HCT116 (cell line): ENCODE measurements around the gene KNDC1. TPM values are rescaled to one million over a fixed set of nuclear protein-coding genes. Genes with fewer than 3 reads are reported as not detected.

Source experiments
- ATAC-seq: fragments of 200-7000 bp; cut with Tn5 transposase; 2 replicates; pipeline ENCODE4 v1.9.1; 2020; ENCODE audit warnings: mild to moderate bottlenecking, moderate library complexity
- BruUV-seq: library from RNA; stranded (reverse); fragments of 400-500 nt; replicated peaks from 2 replicates; lab custom pipeline; 2021; lab: Mats Ljungman, UMichigan
- CTCF ChIA-PET: fragments of 300-600 bp; sonication (Branson Sonifier 250); formaldehyde crosslinking; loops from one replicate; lab custom pipeline; 2021; ENCODE audit warnings: antibody characterized with exemption; lab: Charles Lee
- POLR2A ChIA-PET: fragments of 300-600, 350-600 bp; sonication (Branson Sonifier 250); formaldehyde crosslinking; loops from one replicate; lab custom pipeline; 2021; ENCODE audit warnings: antibody characterized with exemption; lab: Charles Lee
- RAD21 ChIA-PET, 2 experiments: fragments of 300-600 bp; sonication (Branson Sonifier 250); formaldehyde crosslinking; loops; one replicate each; lab custom pipeline; 2023; ENCODE audit warnings: low total read pairs in 2 of 2; ENCODE audit not compliant: uncharacterized antibody in 2 of 2, unreplicated experiment in 2 of 2, low non-redundant PET in 1 of 2; lab: Charles Lee
- DNase-seq: peaks from one replicate; pipeline ENCODE4 v3.0.0-alpha.2; 2010; ENCODE audit warnings: low read depth, low spot score
- H2AFZ ChIP-seq: fragments of 200-600 bp; shearing (Covaris generic), sonication (generic); 2 replicates; pipeline ENCODE4 v1.6.1; 2017; ENCODE audit warnings: low read depth, mixed run types, mixed read lengths, antibody characterized with exemption, low read length; ENCODE audit not compliant: poor library complexity, severe bottlenecking
- H3K27ac ChIP-seq: 2 replicates; pipeline ENCODE4 v1.5.1; 2012; ENCODE audit warnings: low read depth, low read length
- H3K27me3 ChIP-seq: fragments of 200-600 bp; sonication (generic); 2 replicates; pipeline ENCODE4 v1.6.1; 2016; ENCODE audit warnings: mixed run types, low read length, mixed read lengths; ENCODE audit not compliant: insufficient read depth
- H3K36me3 ChIP-seq, 2 experiments: fragments of 200-500 bp in 1 of 2; fragments of 200-600 bp in 1 of 2; sonication (Bioruptor generic) in 1 of 2; sonication (generic) in 1 of 2; 2 replicates each; pipeline versions ENCODE4 v1.5.1 to v1.6.1; 2014 to 2016; ENCODE audit warnings: low read length in 2 of 2, inconsistent platforms in 1 of 2, mixed read lengths in 1 of 2, mixed run types in 1 of 2; ENCODE audit not compliant: insufficient read depth in 2 of 2, control insufficient read depth in 1 of 2
- H3K4me1 ChIP-seq, 2 experiments: fragments of 200-600 bp in 1 of 2; sonication (generic) in 1 of 2; 2 replicates each; pipeline versions ENCODE4 v1.5.1 to v1.6.1; 2012 to 2017; ENCODE audit warnings: low read length in 2 of 2, inconsistent platforms in 1 of 2, mild to moderate bottlenecking in 1 of 2, mixed read lengths in 1 of 2, mixed run types in 1 of 2, moderate library complexity in 1 of 2; ENCODE audit not compliant: insufficient read depth in 2 of 2, control insufficient read depth in 1 of 2
- H3K4me2 ChIP-seq: fragments of 200-600 bp; sonication (generic); 2 replicates; pipeline ENCODE4 v1.6.1; 2017; ENCODE audit warnings: mixed run types, low read length, mixed read lengths
- H3K4me3 ChIP-seq, 2 experiments: fragments of 200-600 bp in 1 of 2; sonication (generic) in 1 of 2; replicated peaks in 1 of 2; 2 replicates each; pipeline ENCODE4 v1.5.1; 2011 to 2016; ENCODE audit warnings: low read length in 2 of 2, control low read depth in 1 of 2, low read depth in 1 of 2, mild to moderate bottlenecking in 1 of 2, mixed read lengths in 1 of 2, mixed run types in 1 of 2
- H3K79me2 ChIP-seq: fragments of 200-600 bp; sonication (generic); 2 replicates; pipeline ENCODE4 v1.6.1; 2017; ENCODE audit warnings: mild to moderate bottlenecking, mixed run types, low read length, moderate library complexity, mixed read lengths; ENCODE audit not compliant: insufficient read depth
- H3K9ac ChIP-seq: fragments of 200-600 bp; sonication (generic); 2 replicates; pipeline ENCODE4 v1.6.1; 2016; ENCODE audit warnings: low read length, mixed read lengths
- H3K9me2 ChIP-seq: fragments of 200-600 bp; sonication (generic), shearing (Covaris generic); 2 replicates; pipeline ENCODE4 v1.6.1; 2017; ENCODE audit warnings: mixed run types, mild to moderate bottlenecking, moderate library complexity; ENCODE audit not compliant: insufficient read depth
- H3K9me3 ChIP-seq, 2 experiments: fragments of 200-500 bp in 1 of 2; fragments of 200-600 bp in 1 of 2; sonication (Bioruptor generic) in 1 of 2; sonication (generic) in 1 of 2; 2 replicates each; pipeline ENCODE4 v1.6.1; 2014 to 2017; ENCODE audit warnings: low read length in 2 of 2, mixed read lengths in 2 of 2, inconsistent platforms in 1 of 2, low read depth in 1 of 2, mild to moderate bottlenecking in 1 of 2, mixed run types in 1 of 2, moderate library complexity in 1 of 2; ENCODE audit not compliant: control insufficient read depth in 1 of 2, insufficient read depth in 1 of 2
- H4K20me1 ChIP-seq: fragments of 200-600 bp; sonication (generic), shearing (Covaris generic); 2 replicates; pipeline ENCODE4 v1.6.1; 2017; ENCODE audit warnings: mixed run types, mild to moderate bottlenecking, moderate library complexity; ENCODE audit not compliant: insufficient read depth
- EGR1 ChIP-seq: IDR thresholded peaks from 2 replicates; pipeline ENCODE4 v1.6.1; 2012; ENCODE audit warnings: low read depth
- EZH2 ChIP-seq: fragments of 200-600 bp; sonication (generic); IDR thresholded peaks from 2 replicates; pipeline ENCODE4 v1.6.1; 2017; ENCODE audit warnings: antibody characterized with exemption, mixed run types
- EZH2phosphoT487 ChIP-seq: fragments of 200-600 bp; IDR thresholded peaks from 2 replicates; pipeline ENCODE4 v1.6.1; 2018; ENCODE audit warnings: antibody characterized with exemption, borderline replicate concordance
- FOSL1 ChIP-seq: IDR thresholded peaks from 2 replicates; pipeline ENCODE4 v1.6.1; 2012; ENCODE audit warnings: low read depth
- POLR2AphosphoS5 ChIP-seq: IDR thresholded peaks from 2 replicates; pipeline ENCODE4 v1.6.1; 2011; ENCODE audit warnings: mild to moderate bottlenecking, low read depth, low read length, moderate library complexity
- intact Hi-C: fragments of 100-400 bp; cut with micrococcal nuclease; formaldehyde crosslinking; loops from 2 replicates; pipeline ENCODE4 v1.10.0; 2022
- total RNA-seq: library from RNA; stranded (reverse); gene quantifications from one replicate; pipeline ENCODE4 v1.2.1, GENCODE V29; 2021; ENCODE audit not compliant: unreplicated experiment
- TF ChIP-seq, protein P1 (sequence below): IDR thresholded peaks from 2 replicates; pipeline ENCODE4 v1.6.1; 2012

KNDC1 gene
- total RNA-seq, 1 experiment from 2014 or later: 3.6 TPM

DNA sequence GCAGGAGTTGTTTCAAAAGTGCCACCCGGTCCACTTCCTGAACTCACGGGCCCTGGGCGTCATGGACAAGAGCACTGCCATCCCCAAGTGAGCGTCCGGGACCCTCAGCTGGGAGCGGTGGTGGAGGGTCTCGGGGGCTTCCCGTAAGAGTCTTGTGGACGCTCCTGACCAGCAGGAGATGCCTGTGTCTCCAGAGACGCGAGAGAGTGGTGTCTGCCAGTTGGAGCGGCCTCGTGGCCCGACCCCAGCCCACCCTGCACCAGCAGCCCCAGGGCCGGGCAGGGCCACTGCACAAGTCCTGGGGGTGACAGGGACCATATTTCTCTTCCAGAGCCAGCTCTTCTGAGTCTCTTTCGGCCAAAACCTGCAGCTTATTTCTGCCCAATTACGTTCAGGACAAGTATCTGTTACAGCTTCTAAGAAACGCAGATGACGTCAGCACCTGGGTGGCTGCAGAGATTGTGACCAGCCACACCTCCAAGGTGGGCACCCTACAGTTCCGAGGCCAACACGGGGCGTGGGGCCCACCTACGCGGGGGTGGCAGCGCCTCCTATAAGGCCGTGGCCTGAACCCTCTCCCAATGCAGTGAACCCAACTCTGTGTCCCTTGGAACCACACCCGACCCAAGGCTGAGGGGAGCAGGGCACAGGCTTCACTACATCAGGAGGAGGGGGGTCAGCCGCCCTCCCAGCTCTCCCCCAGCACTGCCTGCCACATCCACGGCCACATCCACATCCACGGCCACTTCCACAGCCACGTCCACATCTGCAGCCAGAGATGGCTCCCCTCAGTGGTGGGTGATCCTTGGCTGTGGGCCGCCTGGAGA is 53.8 kb downstream of the KNDC1 start:
- no peaks in the 10 kb centered on the region for H3K9me2 ChIP-seq
- H2AFZ ChIP-seq: no peak overlapping the region
- H3K9ac ChIP-seq: no peak overlapping the region
- no peaks in the 10 kb centered on the region for H3K79me2 ChIP-seq
- ChIA-PET RAD21 (no interaction called here), POLR2A (no interaction called here), CTCF (no interaction called here)
- H3K4me2 ChIP-seq: no peak overlapping the region
- no peak overlapping the region for H3K27ac ChIP-seq
- no peaks in the 10 kb centered on the region for H3K36me3 ChIP-seq
- no peaks in the 10 kb centered on the region for H3K9me3 ChIP-seq
- intact Hi-C loops: no loop called here
- TF ChIP-seq EZH2phosphoT487 (no peak), EGR1 (no peak), FOSL1 (no peak), POLR2AphosphoS5 (no peak)
- TF ChIP-seq, protein P1, sequence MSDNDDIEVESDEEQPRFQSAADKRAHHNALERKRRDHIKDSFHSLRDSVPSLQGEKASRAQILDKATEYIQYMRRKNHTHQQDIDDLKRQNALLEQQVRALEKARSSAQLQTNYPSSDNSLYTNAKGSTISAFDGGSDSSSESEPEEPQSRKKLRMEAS: no peak
- H3K4me1 ChIP-seq: no peaks in the 10 kb centered on the region
- DNase-seq (no peak), ATAC-seq (no peak)
- H3K4me3 ChIP-seq: no peak overlapping the region
- BruUV-seq: no TSS peak
- no peaks in the 10 kb centered on the region for H3K27me3 ChIP-seq
- H4K20me1 ChIP-seq: no peaks in the 10 kb centered on the region

DNA sequence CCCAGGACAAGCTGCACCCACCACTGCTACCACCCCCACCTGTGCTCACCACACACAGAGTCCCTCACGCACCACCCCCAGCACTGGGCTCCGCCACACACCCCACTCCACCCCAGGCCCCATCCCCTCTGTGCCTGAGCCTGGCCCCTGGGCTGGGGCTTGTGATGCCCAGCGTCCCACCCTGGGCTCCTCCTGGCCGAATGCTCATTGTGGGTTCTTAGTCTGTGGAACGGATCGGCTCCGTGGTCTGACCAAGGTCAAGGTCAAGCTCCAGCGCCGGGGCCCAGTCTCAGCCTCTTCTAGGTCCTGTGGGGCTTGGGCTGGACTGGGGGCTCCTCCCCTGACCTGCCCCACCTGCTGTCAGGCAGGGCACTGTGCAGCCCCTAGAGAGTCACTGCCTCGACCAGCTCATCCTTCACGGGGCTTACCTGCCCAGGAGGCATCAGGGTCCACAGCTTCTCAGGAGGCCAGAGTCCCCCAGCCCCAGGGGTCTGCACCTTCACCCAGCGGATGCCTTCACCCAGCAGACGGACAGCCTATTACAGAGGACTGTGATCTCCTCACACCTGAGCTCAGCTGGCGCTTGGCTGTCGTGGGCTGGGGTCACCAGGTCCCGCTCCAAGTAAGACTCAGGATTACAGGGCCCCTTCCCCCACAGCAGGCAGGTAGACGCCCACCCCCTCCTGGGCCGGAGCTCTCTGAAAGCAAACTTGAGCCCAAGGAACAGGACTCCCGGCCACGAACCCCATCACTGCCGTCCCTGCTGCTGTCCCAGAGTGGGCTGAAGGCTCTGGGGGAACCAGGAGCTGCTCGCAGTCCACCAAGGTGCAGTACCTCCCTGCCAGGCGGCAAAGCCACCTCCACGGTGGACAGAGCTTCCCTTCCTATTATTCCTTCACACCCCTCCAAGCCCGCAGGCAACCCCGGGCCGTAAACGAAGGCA is 54.7 kb downstream of the KNDC1 start:
- Histone ChIP-seq H3K79me2 (no peaks in the 10 kb centered on the region), H3K4me1 (no peaks in the 10 kb centered on the region), H3K36me3 (no peaks in the 10 kb centered on the region), H3K27ac (no peak overlapping the region)
- TF ChIP-seq EGR1 (no peak), EZH2 (no peak), FOSL1 (no peak), EZH2phosphoT487 (no peak)
- TF ChIP-seq, all 23 proteins: peak for 0
- H3K27me3 ChIP-seq: no peaks in the 10 kb centered on the region
- ATAC-seq (no peak), DNase-seq (no peak)
- H4K20me1 ChIP-seq: no peaks in the 10 kb centered on the region
- no peak overlapping the region for H2AFZ ChIP-seq
- RAD21 ChIA-PET: no interaction called here
- no peak overlapping the region for H3K9ac ChIP-seq
- intact Hi-C loops: no loop called here
- H3K9me2 ChIP-seq: no peaks in the 10 kb centered on the region
- no TSS peak for BruUV-seq
- CTCF ChIA-PET: no interaction called here
- POLR2A ChIA-PET: no interaction called here
- H3K4me2 ChIP-seq: no peak overlapping the region
- no peaks in the 10 kb centered on the region for H3K9me3 ChIP-seq
- no peak overlapping the region for H3K4me3 ChIP-seq
